Activated CD8-positive, alpha-beta memory T cell treated with anti-CD3 and anti-CD28 coated beads, Interleukin-2, amount 50 U/mL, for 24 hours (primary cell): ENCODE data around the gene AGFG2.
"Not testable (repeated sequence)": the region's sequence is repeated elsewhere in the genome, so short reads cannot be mapped to it uniquely, and the experiment has no call there.

ENCODE experiments used
- DNase-seq: peaks from one replicate; pipeline ENCODE4 v3.0.0-alpha.2; 2020; ENCODE audit errors: extremely low read depth

AGFG2 gene

GRCh38 chr7:100520138-100520537 lies 18.9 kb upstream of the AGFG2 start:
- DNase-seq: no peak

GRCh38 chr7:100521076-100521475 lies 17.9 kb upstream of the AGFG2 start:
- no peak for DNase-seq

- DNase-seq: not testable (repeated sequence)
Measured at GRCh38 chr7:100521909-100522593, 17.0 kb upstream of the AGFG2 start.

- DNase-seq: not testable (repeated sequence)
Measured at GRCh38 chr7:100523192-100523591, 15.8 kb upstream of the AGFG2 start.

- DNase-seq: not testable (repeated sequence)
Measured at GRCh38 chr7:100528108-100528866, 10.7 kb upstream of the AGFG2 start.

- DNase-seq: no peak
Measured at GRCh38 chr7:100532165-100533022, 6.6 kb upstream of the AGFG2 start.

- DNase-seq: not testable (repeated sequence)
Measured at GRCh38 chr7:100535982-100536381, 3.0 kb upstream of the AGFG2 start.

- not testable (repeated sequence) for DNase-seq
Measured at GRCh38 chr7:100536695-100537094, 2.3 kb upstream of the AGFG2 start.

GRCh38 chr7:100538348-100538653 lies 702 bp upstream of the AGFG2 start:
- no peak for DNase-seq

GRCh38 chr7:100539436-100540006 lies 518 bp downstream of the AGFG2 start:
- no peak for DNase-seq

- DNase-seq: no peak
Measured at GRCh38 chr7:100540073-100540723, 1.2 kb downstream of the AGFG2 start.

- not testable (repeated sequence) for DNase-seq
Measured at GRCh38 chr7:100541309-100541708, 2.3 kb downstream of the AGFG2 start.

- DNase-seq: no peak
Measured at GRCh38 chr7:100543586-100543985, 4.6 kb downstream of the AGFG2 start.

- DNase-seq: no peak
Measured at GRCh38 chr7:100544386-100544785, 5.4 kb downstream of the AGFG2 start.

- no peak for DNase-seq
Measured at GRCh38 chr7:100544967-100545359, 6.0 kb downstream of the AGFG2 start.

- no peak for DNase-seq
Measured at GRCh38 chr7:100545360-100546128, 6.5 kb downstream of the AGFG2 start.

- DNase-seq: no peak
Measured at GRCh38 chr7:100546129-100546925, 7.3 kb downstream of the AGFG2 start.

- no peak for DNase-seq
Measured at GRCh38 chr7:100546926-100547800, 8.2 kb downstream of the AGFG2 start.

GRCh38 chr7:100547872-100548271 lies 8.9 kb downstream of the AGFG2 start:
- DNase-seq: no peak
